ENCODE measurements around the gene VAV3. TPM values are rescaled to one million over a fixed set of nuclear protein-coding genes. Genes with fewer than 3 reads are reported as not detected.

The VAV3 gene
- total and polyA plus RNA-seq, 2 donors (not counting 1 experiment from before 2014, with no cell fraction given) = not detected

DNA sequence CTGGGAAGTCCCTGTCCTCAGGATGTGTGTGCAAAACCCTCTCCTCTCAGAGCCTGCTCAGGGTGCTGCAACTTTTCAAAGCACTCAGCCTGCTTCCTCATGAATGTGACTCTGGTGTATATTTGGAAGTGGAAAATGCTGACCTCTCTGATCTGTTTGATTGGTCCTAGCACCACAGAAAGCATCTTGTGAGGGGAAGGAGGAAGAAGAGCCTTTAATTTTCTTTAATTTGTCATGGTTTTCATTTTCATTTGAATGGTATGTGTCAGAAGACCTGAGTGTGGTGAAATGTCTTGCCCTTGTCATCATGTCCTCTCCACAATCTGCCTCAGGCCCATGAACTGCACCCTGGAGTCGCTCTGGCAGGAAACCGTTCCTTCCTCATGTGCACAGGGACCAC is 440.7 kb downstream of the VAV3 start:
- Histone ChIP-seq H3K79me2 (ENCODE audit: control insufficient read depth, insufficient read depth, low read length) (no peaks in the 10 kb centered on the region), H3K9ac (ENCODE audit: insufficient read depth, low read length) (no peak overlapping the region), H3K27ac (ENCODE audit: insufficient read depth, low read length) (no peak overlapping the region), H3K9me3 (ENCODE audit: control insufficient read depth, insufficient read depth, low read depth, low read length) (no peaks in the 10 kb centered on the region), H4K20me1 (ENCODE audit: control insufficient read depth, extremely low read depth, insufficient read depth, low read length) (no peaks in the 10 kb centered on the region), H3K4me3 (replicated peaks in 1 of 4; ENCODE audit: control extremely low read depth in 1 of 4, insufficient read depth in 1 of 4, low read depth in 3 of 4, low read length in 4 of 4) (no peak overlapping the region), H3K36me3 (ENCODE audit: control insufficient read depth, insufficient read depth, low read length) (no peaks in the 10 kb centered on the region), H2AFZ (ENCODE audit: low read length) (no peak overlapping the region), H3K4me1 (ENCODE audit: control insufficient read depth, extremely low read depth, insufficient read depth, low read length) (no peaks in the 10 kb centered on the region), H3K27me3 (ENCODE audit: control insufficient read depth, insufficient read depth, low read length) (no peaks in the 10 kb centered on the region), H3K4me2 (ENCODE audit: extremely low read depth, insufficient read depth, low read length) (no peak overlapping the region)
- TF ChIP-seq EZH2 (IDR thresholded peaks at IDR 0.05; ENCODE audit: low read length, missing control alignments) = no peak
- TF ChIP-seq, protein P1, sequence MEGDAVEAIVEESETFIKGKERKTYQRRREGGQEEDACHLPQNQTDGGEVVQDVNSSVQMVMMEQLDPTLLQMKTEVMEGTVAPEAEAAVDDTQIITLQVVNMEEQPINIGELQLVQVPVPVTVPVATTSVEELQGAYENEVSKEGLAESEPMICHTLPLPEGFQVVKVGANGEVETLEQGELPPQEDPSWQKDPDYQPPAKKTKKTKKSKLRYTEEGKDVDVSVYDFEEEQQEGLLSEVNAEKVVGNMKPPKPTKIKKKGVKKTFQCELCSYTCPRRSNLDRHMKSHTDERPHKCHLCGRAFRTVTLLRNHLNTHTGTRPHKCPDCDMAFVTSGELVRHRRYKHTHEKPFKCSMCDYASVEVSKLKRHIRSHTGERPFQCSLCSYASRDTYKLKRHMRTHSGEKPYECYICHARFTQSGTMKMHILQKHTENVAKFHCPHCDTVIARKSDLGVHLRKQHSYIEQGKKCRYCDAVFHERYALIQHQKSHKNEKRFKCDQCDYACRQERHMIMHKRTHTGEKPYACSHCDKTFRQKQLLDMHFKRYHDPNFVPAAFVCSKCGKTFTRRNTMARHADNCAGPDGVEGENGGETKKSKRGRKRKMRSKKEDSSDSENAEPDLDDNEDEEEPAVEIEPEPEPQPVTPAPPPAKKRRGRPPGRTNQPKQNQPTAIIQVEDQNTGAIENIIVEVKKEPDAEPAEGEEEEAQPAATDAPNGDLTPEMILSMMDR (conservative IDR thresholded peaks at IDR 0.05 in 1 of 2, IDR thresholded peaks at IDR 0.05 in 1 of 2; ENCODE audit: low read depth in 1 of 2, low read length in 2 of 2) = no peak
- no peak for DNase-seq (ENCODE audit: low read depth in 2 of 2)

DNA sequence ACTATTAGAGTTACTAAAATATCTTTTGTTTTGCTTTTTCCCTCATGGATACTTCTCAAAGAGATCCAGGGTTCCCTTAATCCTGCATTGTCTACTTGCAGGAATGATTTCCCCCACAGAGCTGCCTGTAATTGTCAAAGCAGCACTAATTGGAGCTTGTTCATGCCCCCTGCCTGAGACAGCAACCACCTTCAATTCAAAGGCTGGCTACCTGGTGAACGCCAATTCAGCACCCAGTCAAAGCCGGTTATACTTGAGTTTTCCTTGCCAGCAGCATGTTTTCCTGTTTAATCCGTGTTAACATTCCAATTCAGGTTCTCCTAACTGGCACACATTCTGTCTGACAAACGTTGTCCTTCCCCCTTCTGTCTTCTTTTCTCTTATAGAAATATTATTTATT is 441.2 kb downstream of the VAV3 start:
- Histone ChIP-seq H4K20me1 (ENCODE audit: control insufficient read depth, extremely low read depth, insufficient read depth, low read length) (no peaks in the 10 kb centered on the region), H3K4me3 (replicated peaks in 1 of 4; ENCODE audit: control extremely low read depth in 1 of 4, insufficient read depth in 1 of 4, low read depth in 3 of 4, low read length in 4 of 4) (no peak overlapping the region), H3K4me1 (ENCODE audit: control insufficient read depth, extremely low read depth, insufficient read depth, low read length) (no peaks in the 10 kb centered on the region), H3K36me3 (ENCODE audit: control insufficient read depth, insufficient read depth, low read length) (no peaks in the 10 kb centered on the region), H3K9me3 (ENCODE audit: control insufficient read depth, insufficient read depth, low read depth, low read length) (no peaks in the 10 kb centered on the region), H3K9ac (ENCODE audit: insufficient read depth, low read length) (no peak overlapping the region), H3K4me2 (ENCODE audit: extremely low read depth, insufficient read depth, low read length) (no peak overlapping the region), H3K79me2 (ENCODE audit: control insufficient read depth, insufficient read depth, low read length) (no peaks in the 10 kb centered on the region), H3K27ac (ENCODE audit: insufficient read depth, low read length) (no peak overlapping the region), H3K27me3 (ENCODE audit: control insufficient read depth, insufficient read depth, low read length) (no peaks in the 10 kb centered on the region), H2AFZ (ENCODE audit: low read length) (no peak overlapping the region)
- no peak for DNase-seq (ENCODE audit: low read depth in 2 of 2)
- TF ChIP-seq EZH2 (IDR thresholded peaks at IDR 0.05; ENCODE audit: low read length, missing control alignments) = no peak
- TF ChIP-seq, protein P1 (conservative IDR thresholded peaks at IDR 0.05 in 1 of 2, IDR thresholded peaks at IDR 0.05 in 1 of 2; ENCODE audit: low read depth in 1 of 2, low read length in 2 of 2) = no peak

DNA sequence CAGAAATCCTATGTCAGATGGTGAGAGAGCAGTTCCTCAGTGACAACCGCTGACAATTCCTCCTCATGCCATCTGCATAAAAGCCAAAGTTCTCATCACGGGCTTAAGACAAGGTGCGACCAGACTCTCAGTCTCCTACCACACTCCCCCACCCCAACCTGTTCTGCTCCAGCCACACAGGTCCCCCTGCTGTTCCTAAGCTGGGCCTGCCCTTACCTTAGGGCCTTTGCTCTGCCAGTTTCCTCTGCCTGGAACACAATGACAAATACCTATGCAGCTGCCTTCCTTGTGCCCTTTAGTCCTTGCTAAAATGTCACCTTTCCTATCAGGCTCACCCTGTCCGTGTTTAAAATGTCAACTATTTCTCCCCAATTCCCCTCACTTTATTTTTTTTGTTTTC is 441.9 kb downstream of the VAV3 start:
- no peaks in the 10 kb centered on the region for H3K4me1 ChIP-seq (ENCODE audit: control insufficient read depth, extremely low read depth, insufficient read depth, low read length)

More for the DNA sequence above, 441.9 kb downstream of the VAV3 start:
- Histone ChIP-seq H4K20me1 (ENCODE audit: control insufficient read depth, extremely low read depth, insufficient read depth, low read length) (no peaks in the 10 kb centered on the region), H2AFZ (ENCODE audit: low read length) (no peak overlapping the region), H3K4me2 (ENCODE audit: extremely low read depth, insufficient read depth, low read length) (no peak overlapping the region), H3K27me3 (ENCODE audit: control insufficient read depth, insufficient read depth, low read length) (no peaks in the 10 kb centered on the region), H3K9me3 (ENCODE audit: control insufficient read depth, insufficient read depth, low read depth, low read length) (no peaks in the 10 kb centered on the region), H3K79me2 (ENCODE audit: control insufficient read depth, insufficient read depth, low read length) (no peaks in the 10 kb centered on the region), H3K27ac (ENCODE audit: insufficient read depth, low read length) (no peak overlapping the region), H3K4me3 (replicated peaks in 1 of 4; ENCODE audit: control extremely low read depth in 1 of 4, insufficient read depth in 1 of 4, low read depth in 3 of 4, low read length in 4 of 4) (no peak overlapping the region), H3K36me3 (ENCODE audit: control insufficient read depth, insufficient read depth, low read length) (no peaks in the 10 kb centered on the region), H3K9ac (ENCODE audit: insufficient read depth, low read length) (no peak overlapping the region)
- TF ChIP-seq, protein P1 (conservative IDR thresholded peaks at IDR 0.05 in 1 of 2, IDR thresholded peaks at IDR 0.05 in 1 of 2; ENCODE audit: low read depth in 1 of 2, low read length in 2 of 2) = no peak
- no peak for TF ChIP-seq EZH2 (IDR thresholded peaks at IDR 0.05; ENCODE audit: low read length, missing control alignments)
- DNase-seq (ENCODE audit: low read depth in 2 of 2) = no peak

Other genes with a start within 250 kb of the VAV3 start
- 44.4 and 51.2 TPM in 2 replicates for gene SLC25A24, start 235.2 kb upstream of the VAV3 start, total RNA-seq
- gene SLC25A24, start 235.2 kb upstream of the VAV3 start, polyA plus RNA-seq = 51.1 and 51.6 TPM in 2 replicates

All from fibroblast of lung (primary cell).